Activated CD4-positive, alpha-beta T cell treated with anti-CD3 and anti-CD28 coated beads for 1 hour (primary cell): ENCODE measurements around the gene CDCP2.

Experiments
- DNase-seq: peaks from one replicate; pipeline ENCODE4 v3.0.0-alpha.2; 2020

The CDCP2 gene

DNA sequence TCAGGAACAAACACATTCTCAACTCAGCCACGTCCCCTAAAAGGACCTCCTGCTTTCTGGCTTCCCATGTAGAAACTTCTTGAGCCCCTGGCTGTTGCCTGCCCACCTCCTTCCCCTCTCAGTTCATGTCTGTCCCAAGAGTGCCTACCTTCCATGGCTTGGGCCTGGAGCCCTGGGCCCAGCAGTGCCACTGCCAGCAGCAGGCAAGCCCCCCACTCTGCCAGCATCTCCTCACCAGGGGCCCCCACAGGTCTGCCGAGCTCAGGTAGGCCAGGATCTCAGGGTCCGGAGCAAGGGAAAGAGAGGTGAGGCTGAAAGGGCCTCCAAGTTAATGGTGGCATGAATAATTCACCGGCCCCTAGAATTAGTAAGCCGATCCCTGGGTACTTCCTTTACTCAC lies at the start of gene CDCP2:
Gene CDCP2 (minus strand): TSS at position 305 of the 400 bp plus-strand sequence. CDS start 78 bp downstream, at position 227.
- no peak for DNase-seq

DNA sequence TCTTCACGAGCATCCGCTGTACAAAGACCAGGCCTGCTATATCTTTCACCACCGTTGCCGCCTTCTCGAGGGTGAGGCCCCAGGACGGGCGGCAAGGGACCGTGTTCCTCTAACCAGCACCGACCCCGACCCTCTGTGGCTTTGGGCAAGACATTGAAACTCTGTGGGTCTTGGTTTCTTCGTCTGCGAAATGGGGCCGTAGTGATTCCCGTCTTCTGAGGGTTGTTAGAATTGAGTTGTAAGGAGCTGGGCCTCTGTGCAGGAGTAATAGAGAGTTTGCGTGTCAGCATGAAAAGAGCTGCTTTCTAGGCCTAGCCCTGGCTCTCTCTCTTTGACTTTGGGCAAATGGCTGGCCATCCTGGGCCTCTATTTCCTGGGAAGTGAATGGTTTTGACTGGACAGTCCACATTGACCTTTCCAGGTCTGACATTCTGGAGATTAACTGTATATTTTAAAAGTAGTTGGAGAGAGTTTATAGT lies 47.8 kb upstream of the CDCP2 start:
- DNase-seq: no peak

DNA sequence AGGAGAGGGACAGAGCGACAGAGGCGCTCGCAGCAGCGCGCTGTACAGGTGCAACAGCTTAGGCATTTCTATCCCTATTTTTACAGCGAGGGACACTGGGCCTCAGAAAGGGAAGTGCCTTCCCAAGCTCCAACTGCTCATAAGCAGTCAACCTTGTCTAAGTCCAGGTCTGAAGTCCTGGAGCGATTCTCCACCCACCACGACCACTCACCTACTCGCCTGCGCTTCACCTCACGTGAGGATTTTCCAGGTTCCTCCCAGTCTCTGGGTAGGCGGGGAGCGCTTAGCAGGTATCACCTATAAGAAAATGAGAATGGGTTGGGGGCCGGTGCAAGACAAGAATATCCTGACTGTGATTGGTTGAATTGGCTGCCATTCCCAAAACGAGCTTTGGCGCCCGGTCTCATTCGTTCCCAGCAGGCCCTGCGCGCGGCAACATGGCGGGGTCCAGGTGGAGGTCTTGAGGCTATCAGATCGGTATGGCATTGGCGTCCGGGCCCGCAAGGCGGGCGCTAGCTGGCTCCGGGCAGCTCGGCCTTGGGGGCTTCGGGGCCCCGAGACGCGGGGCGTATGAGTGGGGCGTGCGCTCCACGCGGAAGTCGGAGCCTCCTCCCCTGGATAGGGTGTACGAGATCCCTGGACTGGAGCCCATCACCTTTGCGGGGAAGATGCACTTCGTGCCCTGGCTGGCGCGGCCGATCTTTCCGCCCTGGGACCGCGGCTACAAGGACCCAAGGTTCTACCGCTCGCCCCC lies 47.1 kb upstream of the CDCP2 start, which contains the start of the genes CYB5RL and MRPL37:
Gene CYB5RL (minus strand): TSS at position 266 of the 754 bp plus-strand sequence. CDS start 4,414 bp downstream, outside the sequence.
Gene MRPL37 (plus strand): TSS at position 403 of the 754 bp plus-strand sequence. CDS start 77 bp downstream, at position 480.
- peak; percentile 75 for DNase-seq

DNA sequence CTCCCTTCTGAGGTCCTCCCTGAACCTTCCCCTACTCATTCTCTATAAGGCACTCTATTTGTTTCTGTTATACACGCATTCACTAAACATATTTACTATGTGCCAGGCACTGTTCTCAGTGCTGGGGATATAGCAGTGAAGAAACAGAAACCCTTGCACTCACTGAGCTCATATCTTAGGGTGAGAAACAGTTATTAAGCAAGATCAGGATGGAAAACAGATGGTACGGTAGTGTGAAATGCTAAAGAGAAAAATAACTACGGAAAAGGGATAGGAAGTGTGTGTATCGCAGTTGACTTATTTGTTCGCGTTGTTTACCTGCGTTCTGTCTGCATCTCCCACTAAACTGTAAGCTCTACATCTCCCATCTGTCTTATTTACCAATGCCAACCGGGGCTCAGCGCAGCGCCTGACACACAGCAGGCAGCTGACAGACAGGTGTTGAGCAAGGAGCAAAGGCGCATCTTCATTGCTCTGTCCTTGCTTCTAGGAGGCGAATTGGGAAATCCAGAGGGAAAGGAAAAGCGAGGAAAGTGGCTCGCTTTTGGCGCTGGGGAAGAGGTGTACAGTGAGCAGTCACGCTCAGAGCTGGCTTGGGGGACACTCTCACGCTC lies 46.5 kb upstream of the CDCP2 start:
- no peak for DNase-seq

DNA sequence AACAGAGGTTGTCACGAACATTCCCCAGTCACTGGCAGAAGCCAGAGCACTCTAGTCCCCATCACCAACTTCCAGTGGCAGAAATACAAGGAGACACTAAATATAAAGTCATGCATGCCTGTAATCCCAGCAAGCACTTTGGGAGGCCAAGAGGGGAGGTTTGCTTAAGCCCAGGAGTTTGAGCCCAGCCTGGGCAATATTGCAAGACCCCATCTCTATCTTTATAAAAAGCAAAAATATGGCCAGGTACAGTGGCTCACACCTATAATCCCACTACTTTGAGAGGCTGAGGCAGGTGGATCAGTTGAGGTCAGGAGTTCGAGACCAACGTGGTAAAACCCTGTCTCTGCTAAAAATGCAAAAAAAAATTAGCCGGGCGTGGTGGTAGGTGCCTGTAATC lies 40.7 kb upstream of the CDCP2 start:
- no peak for DNase-seq

DNA sequence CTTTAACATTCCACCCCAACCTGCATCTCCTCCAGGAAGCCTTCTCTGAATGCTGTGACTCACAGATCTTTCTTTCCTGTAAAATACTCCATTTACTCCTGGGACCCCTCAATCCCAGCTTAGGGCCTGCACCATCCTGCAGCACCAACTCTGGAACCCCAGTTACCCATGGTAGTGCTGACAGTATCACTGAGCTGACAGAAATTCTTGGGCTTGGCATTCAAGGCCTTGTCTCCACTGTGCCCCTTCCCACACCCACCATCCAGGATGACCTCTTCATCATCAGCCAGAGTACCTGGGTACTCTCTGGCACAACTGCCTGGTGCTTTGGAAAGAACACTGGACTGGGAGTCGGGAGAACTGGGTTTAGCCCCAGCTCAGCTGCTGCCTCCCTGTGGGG lies 38.7 kb upstream of the CDCP2 start:
- no peak for DNase-seq

DNA sequence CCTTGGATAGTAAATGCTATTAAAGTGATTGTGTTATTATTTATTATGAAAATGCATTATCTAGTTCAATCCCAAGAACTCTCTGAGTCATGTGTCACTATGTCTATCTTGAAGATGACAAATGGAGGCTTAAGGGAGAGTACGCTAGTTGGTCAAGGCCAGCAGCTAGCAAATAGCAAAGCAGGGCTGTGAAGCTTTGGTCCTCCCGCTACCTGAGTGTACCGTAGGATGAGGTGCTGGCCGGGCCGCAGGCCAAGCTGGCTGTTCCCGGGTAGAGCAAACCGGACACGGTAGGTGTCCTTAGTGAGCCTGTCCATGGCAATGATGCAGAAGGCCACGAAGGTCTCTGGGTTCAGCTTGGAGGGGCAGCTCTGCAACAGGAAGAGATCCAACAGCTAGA lies 37.7 kb upstream of the CDCP2 start:
- DNase-seq: no peak

DNA sequence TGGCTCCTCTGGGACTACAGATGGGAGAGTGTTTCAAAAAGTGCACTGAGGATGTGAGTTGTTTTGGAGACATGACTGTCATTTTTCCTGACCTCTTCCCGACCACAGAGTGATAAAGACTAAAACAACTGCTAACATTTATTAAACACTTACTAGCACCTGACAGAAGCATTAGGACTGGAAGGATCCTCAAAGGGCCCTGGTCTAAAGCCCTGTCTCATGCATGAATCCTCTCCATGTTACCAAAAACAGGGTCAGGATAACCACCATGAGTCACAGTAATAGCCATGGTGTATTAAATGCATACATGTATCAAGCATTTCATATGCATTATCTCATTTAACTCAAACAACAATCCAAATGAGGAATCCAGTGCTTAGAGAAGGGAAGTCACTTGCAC lies 35.5 kb upstream of the CDCP2 start:
- DNase-seq: no peak

DNA sequence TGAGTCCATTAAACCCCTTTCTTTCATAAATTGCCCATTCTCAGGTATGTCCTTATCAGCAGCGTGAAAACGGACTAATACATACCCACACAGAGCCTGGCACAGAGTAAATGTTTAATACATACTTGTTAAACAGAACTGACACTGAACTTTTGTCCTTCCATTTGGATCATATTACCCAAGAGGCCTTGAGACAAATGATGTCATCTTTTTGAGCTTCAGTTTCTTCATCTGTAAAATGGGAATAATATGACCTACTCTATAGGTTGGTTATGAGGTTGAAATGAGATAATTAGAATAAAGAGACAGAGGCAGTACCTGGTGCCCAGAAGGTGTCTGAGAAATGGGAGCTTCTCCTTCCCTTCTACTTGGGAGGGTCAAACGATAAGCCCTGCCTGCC lies 33.3 kb upstream of the CDCP2 start:
- no peak for DNase-seq

DNA sequence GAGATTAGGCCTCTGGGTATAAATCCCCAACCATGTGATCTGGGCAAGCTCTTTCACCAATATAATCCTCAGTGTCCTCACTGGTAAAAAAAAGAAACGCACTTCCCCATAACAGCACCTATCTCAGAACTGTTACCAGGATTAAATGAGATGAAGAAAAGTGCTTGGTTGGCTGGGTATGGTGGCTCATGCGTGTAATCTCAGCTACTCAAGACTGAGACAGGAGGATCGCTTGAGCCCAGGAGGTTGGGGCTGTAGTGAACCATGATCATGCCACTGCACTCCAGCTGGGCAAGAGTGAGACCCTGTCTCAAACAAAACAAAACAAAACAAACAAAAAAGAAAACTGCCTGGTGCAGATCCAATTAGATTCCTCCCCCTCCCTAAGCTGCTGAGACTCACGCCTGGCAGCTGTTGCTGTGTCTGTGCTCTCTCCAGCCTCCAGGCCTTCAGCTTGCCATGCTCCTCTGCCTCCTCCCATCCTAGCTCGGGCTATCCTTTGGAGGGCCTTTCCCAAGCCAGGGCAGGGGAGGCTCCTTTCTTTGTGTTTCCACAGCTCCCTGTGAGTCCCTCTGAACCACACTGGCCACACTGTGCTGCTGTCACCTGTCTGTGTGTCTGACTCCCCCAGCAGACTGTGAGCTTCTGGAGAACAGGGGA lies 28.0 kb upstream of the CDCP2 start:
- no peak for DNase-seq

DNA sequence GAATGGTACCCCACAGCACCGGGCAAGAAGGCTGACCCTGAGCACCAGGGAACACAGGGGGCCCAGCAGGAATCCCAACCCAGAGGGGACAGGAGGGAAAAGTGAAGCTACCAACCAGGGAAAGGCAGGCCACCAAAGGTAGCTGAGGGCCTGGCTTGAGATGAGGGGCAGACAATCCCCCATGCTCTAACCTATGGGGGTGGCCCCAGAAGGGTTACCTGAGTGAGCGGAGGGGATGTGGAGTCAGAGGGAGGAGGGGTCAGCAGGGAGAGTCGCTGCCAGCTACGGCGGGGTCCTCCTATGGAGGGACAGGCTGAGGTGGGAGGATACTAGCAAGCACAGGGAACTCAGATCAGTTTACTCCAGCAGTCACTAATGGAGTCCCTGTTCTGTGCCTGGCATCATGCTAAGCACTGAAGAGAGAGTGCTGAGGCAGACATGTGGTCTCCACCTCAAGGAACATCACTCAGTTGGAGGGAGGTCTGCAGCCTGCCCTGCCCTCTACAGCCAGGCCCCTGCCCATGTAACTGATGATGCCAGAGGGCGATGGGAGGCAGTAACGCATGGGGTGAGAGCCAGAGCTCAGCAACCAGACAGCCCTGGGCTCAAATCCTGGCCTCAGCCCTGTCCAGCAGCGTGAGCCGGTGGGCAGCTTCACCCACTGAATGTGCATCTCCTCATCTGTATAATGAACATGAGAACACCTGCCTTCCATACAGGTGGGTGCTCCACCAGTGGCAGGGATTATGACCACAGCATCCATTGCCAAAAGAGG lies 25.7 kb upstream of the CDCP2 start:
- DNase-seq: no peak

DNA sequence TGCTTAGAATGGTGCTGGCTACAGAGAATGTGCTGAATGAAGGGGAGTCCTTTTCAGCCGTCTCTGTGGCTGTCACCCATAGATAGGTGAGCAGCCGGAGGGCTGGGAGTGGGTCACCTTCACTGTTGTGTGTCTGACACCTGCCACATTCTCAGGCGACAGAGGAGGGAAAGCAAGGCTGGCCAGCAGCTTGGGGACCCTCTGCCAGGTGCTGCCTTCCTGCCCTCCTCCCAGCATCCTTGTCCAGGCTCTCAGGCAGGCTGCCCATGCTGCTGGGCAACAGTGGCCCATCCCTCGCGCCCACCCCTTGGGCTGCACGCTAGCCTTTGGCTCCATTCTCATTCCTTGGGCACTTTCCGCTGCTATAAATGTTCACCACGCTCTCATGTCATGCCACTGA lies 24.9 kb upstream of the CDCP2 start:
- DNase-seq: no peak

DNA sequence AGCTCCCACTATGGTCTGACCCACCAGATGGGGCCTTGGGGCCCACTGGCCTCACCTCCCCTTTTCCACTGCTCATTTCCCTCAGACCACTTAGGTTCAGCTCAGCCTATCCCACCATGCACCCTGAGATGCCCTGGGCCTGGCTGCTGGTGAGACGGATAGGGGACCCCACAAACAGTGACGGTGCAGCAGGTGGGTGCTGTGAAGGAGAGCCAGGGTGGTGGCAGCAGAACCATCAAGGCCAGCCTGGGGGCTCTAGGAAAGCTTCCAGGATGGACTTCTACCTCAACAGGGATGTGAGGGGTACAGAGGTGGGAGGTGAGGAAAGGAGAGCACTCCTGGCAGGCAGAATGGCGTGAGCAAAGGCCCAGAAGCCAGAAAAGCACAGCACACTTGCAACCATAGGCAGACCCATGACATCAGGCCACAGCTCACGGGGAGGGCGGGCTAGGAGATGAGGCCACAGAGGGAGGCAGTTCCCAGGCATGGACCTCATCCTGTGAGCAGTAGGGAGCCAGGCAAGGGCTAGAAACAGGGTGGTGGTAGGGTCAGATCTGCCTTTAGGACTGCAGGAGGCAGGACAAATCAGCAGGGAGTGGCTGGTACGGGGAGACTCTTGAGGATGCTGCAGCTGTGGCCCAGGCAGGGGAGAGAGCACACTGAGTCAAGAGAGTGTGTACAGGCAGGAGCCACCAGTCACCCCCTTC lies 24.0 kb upstream of the CDCP2 start:
- DNase-seq: no peak

DNA sequence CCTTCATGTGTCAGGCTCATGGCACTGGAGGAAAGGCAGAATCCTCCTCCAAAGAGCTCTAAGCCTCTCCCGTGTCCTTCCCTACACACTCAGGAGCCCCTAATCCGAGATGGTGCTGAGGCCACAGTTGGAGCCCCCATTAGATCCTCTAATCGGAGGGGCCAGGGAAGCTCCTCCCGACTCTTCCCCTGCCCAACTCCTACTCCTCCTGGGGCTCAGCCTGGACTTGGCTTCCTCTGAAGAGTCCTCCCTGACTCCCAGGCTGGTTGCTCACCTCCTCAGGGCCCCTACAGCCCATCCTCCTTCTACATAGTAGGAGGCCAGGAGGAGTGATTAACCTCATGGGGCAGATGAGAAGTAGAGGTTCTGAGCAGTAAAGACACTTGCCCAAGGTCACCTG lies 21.3 kb upstream of the CDCP2 start:
- no peak for DNase-seq

DNA sequence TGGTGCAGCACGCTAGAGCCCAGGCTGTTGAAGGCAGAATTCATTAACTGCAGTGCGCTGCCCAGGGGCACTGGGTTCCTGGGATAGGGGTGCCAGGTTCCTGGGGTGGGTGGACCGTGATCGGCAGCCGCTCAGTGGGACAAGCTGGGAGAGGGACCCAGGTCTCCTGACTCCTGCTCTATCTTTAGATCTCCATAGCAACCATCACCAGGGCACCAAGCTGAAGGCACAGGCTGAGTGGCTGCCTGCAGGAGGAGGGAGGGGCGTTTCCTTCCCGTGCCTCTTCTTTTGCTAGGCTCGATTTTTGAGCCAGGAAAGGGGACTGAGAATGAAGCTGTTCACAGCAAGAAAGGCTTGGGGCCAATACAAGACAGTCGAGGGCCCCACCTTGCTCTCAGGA lies 20.9 kb upstream of the CDCP2 start:
- DNase-seq: no peak

DNA sequence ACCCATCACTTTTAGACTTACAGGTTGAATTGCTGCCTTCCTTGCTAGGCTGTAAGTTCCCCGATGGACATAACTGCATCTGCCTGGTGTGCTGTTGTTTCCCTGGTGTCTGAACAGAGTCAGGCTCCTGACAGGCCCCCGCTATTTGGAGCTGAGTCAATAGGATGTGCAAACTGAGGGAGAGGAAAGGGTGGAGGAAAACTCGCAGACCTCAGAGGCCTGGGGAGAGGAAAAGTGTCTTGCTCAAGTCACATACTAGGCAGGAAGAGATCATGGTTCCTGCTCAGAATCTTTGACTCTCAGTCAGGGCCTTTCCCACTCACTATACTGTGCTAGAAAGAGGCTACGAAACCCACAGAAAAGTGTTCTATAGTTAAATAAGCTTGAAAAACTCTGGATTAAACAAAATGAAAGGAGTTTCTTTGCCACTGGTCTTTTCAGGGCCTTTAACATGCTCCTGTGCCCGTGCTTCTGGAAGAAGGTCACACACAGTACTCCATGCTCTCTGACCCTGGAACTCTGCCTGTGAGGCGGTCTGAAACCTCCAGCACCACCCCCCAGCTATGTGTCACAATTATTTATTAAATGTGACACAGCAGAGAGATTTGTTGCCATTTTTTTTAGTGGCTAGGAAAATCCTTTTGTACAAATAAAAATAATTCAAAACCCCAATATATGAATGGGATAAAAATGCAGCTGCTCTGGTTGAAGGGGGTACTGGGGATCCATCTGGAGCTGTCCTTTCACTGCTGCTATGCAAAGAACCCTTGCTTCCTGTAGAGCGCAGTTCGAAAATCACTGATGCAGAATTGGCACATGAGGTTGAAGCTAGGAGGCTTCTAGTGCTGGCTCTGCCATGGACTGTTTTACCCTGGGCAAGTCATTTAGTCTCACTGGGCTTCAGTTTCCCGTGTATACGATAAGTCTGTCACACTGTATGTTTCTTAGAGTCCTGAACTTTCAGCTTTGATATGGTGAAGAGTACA lies 20.1 kb upstream of the CDCP2 start:
- no peak for DNase-seq

DNA sequence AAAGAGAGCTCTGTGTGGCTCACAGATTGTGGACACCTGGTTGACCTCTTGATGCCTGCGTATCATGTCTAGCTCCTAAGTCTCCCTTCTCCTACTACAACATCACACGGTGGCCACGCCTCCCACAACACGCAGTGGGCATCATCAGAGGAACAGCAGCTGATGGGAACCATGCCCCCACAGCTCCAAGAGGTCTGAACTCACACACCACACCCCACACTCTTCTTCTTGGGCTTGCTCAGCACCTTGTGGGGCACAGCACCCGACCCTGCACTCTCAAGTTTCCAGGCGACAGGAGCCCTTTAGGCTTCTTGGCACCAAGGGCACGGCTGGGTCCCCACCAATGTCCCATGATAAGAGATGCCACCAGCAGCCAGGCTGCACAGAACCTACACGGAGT lies 18.8 kb upstream of the CDCP2 start:
- no peak for DNase-seq

DNA sequence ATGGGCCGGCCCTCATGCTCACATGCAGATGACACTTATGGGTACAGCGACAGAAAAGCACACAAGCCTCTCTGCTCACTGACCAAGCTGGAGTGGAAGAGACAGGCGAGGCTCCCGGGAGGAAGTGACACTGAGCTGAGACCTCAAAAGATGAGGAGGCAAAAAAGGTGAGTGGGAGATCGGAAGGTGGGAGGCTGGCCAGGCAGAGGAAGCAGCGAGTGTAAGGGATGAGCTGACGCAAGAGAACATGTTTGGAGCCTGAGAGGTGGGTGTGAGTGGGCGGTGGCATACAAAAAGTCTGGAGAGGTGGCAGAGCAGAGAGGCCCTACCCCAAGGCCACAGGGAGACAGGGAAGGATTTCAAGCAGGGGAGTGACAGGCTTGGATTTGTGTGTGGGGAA lies 18.2 kb upstream of the CDCP2 start:
- no peak for DNase-seq

DNA sequence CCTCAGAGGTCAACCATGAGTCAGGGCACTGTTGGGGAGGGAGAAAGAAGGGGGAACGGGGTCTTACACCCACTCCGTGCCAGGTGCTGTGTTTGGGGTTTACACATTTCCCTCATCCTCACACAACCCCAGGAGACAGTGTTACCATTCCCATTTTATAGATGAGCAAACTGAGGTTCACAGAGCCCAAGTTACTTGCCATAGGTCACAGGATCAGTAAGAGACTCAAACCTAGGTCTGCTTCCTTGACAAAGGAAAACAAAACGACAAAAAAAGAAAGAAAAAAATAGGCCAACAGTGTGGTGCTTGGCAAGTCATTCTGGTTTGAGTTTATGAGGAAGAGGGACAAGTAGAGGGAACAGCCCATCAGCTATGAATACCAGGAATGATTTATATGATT lies 16.3 kb upstream of the CDCP2 start:
- DNase-seq: no peak

DNA sequence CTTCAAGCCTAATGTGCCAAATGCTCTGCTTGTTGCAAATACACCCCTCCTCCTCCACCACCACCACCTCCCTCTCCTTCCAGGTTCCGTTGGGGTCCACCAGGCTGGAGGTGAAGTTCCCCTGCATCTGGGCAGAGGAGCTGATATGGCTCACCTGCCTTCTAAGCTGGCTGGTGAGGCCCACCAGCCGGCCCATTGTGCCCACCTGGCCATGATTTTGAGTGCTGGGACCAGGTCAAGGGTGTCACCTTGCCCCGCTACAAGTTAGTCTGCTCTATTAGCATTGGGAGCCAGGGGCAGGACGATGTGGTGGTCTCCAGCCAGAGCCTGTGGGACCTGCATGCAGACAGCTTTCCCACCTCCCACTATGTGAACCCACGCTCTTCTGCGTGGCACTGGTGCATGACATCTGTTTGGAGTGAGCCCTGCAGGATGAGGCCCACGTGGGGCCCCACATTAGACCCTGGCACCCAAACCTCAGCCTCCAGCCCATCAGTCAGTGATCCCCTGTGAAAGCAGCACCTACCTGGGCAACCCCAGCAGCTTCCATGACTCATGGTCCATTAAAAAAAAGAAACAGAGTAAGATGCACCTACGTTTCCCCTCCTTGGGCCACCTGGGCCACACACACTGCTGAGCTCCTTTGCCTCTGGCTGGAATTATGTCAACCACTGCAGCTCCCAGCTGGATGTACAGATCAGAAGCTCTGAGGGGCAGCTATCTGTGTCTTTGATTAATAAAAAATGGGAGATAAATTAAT lies 15.6 kb upstream of the CDCP2 start:
- DNase-seq: no peak
